B cell (primary cell): ENCODE data around the gene MED27. TPM values are rescaled to one million over a fixed set of nuclear protein-coding genes. Genes with fewer than 3 reads are reported as not detected.

ENCODE experiments used
- ATAC-seq: fragments of 200-7000 bp; cut with Tn5 transposase; one replicate; pipeline ENCODE4 v1.10.0; 2021; ENCODE audit warnings: low read depth, mild to moderate bottlenecking, moderate number of reproducible peaks, moderate library complexity
- CTCF ChIA-PET: fragments of 350-600 bp; sonication (Branson Sonifier 250); formaldehyde crosslinking; loops from one replicate; lab custom pipeline; 2021; ENCODE audit warnings: antibody characterized with exemption, inconsistent platforms; lab: Charles Lee
- POLR2A ChIA-PET: fragments of 350-600 bp; sonication (Branson Sonifier 250); formaldehyde crosslinking; loops from one replicate; lab custom pipeline; 2021; ENCODE audit warnings: antibody characterized with exemption; lab: Charles Lee
- DNase-seq: peaks from one replicate; pipeline ENCODE4 v3.0.0; 2013
- H2AFZ ChIP-seq: 2 replicates; pipeline ENCODE4 v1.6.1; 2012; ENCODE audit warnings: mild to moderate bottlenecking, low read depth, low read length; ENCODE audit not compliant: insufficient read depth, poor library complexity, severe bottlenecking
- H3K27ac ChIP-seq, 2 donors: 1 replicate in 1 of 2; 2 replicates in 1 of 2; pipeline ENCODE4 v1.5.1; 2012 to 2013; ENCODE audit warnings: low read length in 2 of 2, mild to moderate bottlenecking in 2 of 2, moderate library complexity in 1 of 2
- H3K27me3 ChIP-seq, 4 experiments: fragments of 200-600 bp in 1 of 4; sonication (generic) in 1 of 4; replicated peaks in 1 of 4; 1 replicate in 2 of 4; 2 replicates in 2 of 4; pipeline versions ENCODE4 v1.6.1 to v1.7.0; 2013 to 2016; ENCODE audit warnings: low read length in 3 of 4, mild to moderate bottlenecking in 2 of 4, mixed read lengths in 1 of 4, moderate library complexity in 1 of 4; ENCODE audit not compliant: insufficient read depth in 4 of 4, control insufficient read depth in 3 of 4; ENCODE audit errors: control extremely low read depth in 1 of 4
- H3K36me3 ChIP-seq, 2 experiments: replicated peaks in 1 of 2; 1 replicate in 1 of 2; 2 replicates in 1 of 2; pipeline versions ENCODE4 v1.6.1 to v1.7.1; 2013; ENCODE audit warnings: low read length in 1 of 2; ENCODE audit not compliant: insufficient read depth in 2 of 2, control insufficient read depth in 1 of 2; ENCODE audit errors: control extremely low read depth in 1 of 2, extremely low read depth in 1 of 2
- H3K4me1 ChIP-seq, 2 donors: fragments of 200-600 bp in 1 of 2; sonication (generic) in 1 of 2; 1 replicate in 1 of 2; 2 replicates in 1 of 2; pipeline versions ENCODE4 v1.5.1 to v1.6.1; 2013 to 2017; ENCODE audit warnings: low read length in 2 of 2; ENCODE audit not compliant: control insufficient read depth in 2 of 2, insufficient read depth in 2 of 2
- H3K4me2 ChIP-seq: replicated peaks from 2 replicates; pipeline ENCODE3; 2012; ENCODE audit warnings: mild to moderate bottlenecking, low read depth, low read length; ENCODE audit not compliant: poor library complexity, severe bottlenecking
- H3K4me3 ChIP-seq, 5 experiments: fragments of 200-600 bp in 1 of 5; sonication (generic) in 1 of 5; 1 replicate in 3 of 5; 2 replicates in 2 of 5; pipeline versions ENCODE4 v1.5.1 to v1.7.0; 2011 to 2016; ENCODE audit warnings: low read length in 4 of 5, mild to moderate bottlenecking in 4 of 5, low read depth in 2 of 5, control low read depth in 1 of 5, moderate library complexity in 1 of 5; ENCODE audit not compliant: insufficient read depth in 1 of 5; ENCODE audit errors: control extremely low read depth in 1 of 5, extremely low read depth in 1 of 5
- H3K79me2 ChIP-seq: fragments of 200-600 bp; sonication (generic); one replicate; pipeline ENCODE4 v1.6.0; 2016; ENCODE audit warnings: low read length; ENCODE audit not compliant: control insufficient read depth, insufficient read depth
- H3K9ac ChIP-seq: fragments of 200-600 bp; sonication (generic); 2 replicates; pipeline ENCODE4 v1.6.1; 2017; ENCODE audit warnings: mild to moderate bottlenecking, low read length, moderate library complexity
- H3K9me3 ChIP-seq, 3 donors: one replicate each; pipeline versions ENCODE4 v1.6.1 to v1.7.1; 2013; ENCODE audit warnings: low read length in 2 of 3; ENCODE audit not compliant: control insufficient read depth in 2 of 3, insufficient read depth in 1 of 3; ENCODE audit errors: control extremely low read depth in 1 of 3
- H4K20me1 ChIP-seq: 2 replicates; pipeline ENCODE4 v1.6.0; 2012; ENCODE audit warnings: mild to moderate bottlenecking, low read length; ENCODE audit not compliant: insufficient read depth, control insufficient read depth, poor library complexity, severe bottlenecking
- H3K27ac Mint-ChIP-seq: one replicate; pipeline ENCODE4 v1.8.0; 2021; ENCODE audit warnings: mixed read lengths
- H3K27me3 Mint-ChIP-seq: one replicate; pipeline ENCODE4 v1.8.0; 2021; ENCODE audit warnings: mixed read lengths
- H3K4me1 Mint-ChIP-seq: one replicate; pipeline ENCODE4 v1.8.0; 2021; ENCODE audit warnings: mixed read lengths
- H3K4me3 Mint-ChIP-seq: one replicate; pipeline ENCODE4 v1.8.0; 2021; ENCODE audit warnings: mixed read lengths
- H3K9me3 Mint-ChIP-seq: one replicate; pipeline ENCODE4 v1.8.0; 2022; ENCODE audit warnings: mixed read lengths; ENCODE audit not compliant: insufficient read depth
- EZH2 ChIP-seq: IDR thresholded peaks from 2 replicates; pipeline ENCODE4 v1.6.1; 2012; ENCODE audit warnings: borderline replicate concordance, low read depth, mild to moderate bottlenecking, moderate library complexity, low read length; ENCODE audit not compliant: insufficient read depth, poor library complexity, severe bottlenecking
- WGBS: methylation state at CpG from one replicate; pipeline ENCODE4 v1.1.5; 2013; ENCODE audit warnings: missing lambda C conversion rate; ENCODE audit not compliant: insufficient coverage; 5-methylcytosine and 5-hydroxymethylcytosine counted together
- intact Hi-C: fragments of 100-400 bp; cut with micrococcal nuclease; formaldehyde crosslinking; loops from one replicate; pipeline ENCODE4 v1.10.0; 2022
- polyA plus RNA-seq: library from polyadenylated mRNA; depleted of rRNA; stranded (reverse); fragments of >200 nt; gene quantifications from 2 replicates; pipeline ENCODE4 v1.2.3, GENCODE V29; 2012
- total RNA-seq, 2 donors: library from RNA; stranded (reverse); fragments of 120-200 nt in 1 of 2; gene quantifications; 1 replicate in 1 of 2; 2 replicates in 1 of 2; pipeline versions ENCODE4 v1.2.3 to v1.2.4, GENCODE V29; 2013 to 2022
- TF ChIP-seq, protein P1 (sequence below): fragments of 200-600 bp; IDR thresholded peaks from one replicate; pipeline ENCODE4 v1.8.0; 2022; ENCODE audit warnings: antibody characterized with exemption, mild to moderate bottlenecking

MED27 gene
- total and polyA plus RNA-seq, 2 donors (not counting 1 experiment from before 2014, with no cell fraction given) = 17.4 to 17.7 TPM

DNA sequence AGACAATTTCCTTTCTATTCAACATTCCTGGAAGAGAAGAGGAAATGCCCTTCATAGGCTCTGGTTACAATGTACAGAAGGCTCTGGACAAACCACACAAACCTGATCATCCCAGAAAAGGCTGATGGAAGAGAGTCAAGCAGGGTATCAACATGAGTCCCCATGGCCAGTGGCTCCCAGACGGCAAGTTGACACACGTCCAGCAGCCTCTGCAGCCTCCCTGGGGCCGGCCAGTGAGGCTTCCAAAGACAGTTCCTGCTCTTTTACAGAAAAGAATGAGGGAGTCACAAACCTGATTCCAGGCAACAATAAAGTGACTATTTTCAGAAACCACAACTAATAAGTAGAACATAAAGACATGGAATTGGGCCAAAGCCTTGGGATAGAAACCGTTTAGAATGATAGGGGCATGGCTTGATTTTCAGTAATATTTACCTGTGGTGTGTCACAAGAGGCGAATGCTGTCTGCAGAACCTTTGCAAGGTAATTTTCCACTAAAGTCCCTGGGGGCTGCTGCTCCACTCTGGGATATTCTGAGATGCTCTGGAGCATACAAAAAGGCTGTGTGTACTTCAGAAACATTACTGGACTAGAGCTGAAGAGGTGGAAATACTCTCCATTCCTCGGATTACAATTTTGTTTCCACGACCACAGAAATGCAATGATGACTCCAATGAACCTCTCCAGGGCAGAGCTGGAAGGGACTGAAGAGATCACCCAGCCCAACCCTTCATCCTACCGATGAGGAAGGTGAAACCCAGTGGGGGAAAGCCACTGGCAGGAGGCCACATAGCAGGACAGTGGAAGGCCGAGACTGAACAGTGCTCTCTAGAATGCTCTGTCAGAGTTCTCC, 10.4 kb downstream of the MED27 start:
- H2AFZ ChIP-seq = no peak overlapping the region
- ChIA-PET POLR2A (no interaction called here), CTCF (no interaction called here)
- TF ChIP-seq, protein P1, sequence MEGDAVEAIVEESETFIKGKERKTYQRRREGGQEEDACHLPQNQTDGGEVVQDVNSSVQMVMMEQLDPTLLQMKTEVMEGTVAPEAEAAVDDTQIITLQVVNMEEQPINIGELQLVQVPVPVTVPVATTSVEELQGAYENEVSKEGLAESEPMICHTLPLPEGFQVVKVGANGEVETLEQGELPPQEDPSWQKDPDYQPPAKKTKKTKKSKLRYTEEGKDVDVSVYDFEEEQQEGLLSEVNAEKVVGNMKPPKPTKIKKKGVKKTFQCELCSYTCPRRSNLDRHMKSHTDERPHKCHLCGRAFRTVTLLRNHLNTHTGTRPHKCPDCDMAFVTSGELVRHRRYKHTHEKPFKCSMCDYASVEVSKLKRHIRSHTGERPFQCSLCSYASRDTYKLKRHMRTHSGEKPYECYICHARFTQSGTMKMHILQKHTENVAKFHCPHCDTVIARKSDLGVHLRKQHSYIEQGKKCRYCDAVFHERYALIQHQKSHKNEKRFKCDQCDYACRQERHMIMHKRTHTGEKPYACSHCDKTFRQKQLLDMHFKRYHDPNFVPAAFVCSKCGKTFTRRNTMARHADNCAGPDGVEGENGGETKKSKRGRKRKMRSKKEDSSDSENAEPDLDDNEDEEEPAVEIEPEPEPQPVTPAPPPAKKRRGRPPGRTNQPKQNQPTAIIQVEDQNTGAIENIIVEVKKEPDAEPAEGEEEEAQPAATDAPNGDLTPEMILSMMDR = no peak
- no peak for TF ChIP-seq EZH2
- no peaks in the 10 kb centered on the region for H3K9me3 ChIP-seq
- intact Hi-C loops = no loop called here
- H3K4me3 ChIP-seq = no peak overlapping the region
- H3K27me3 ChIP-seq = no peaks in the 10 kb centered on the region
- H3K27ac ChIP-seq = no peak overlapping the region
- peaks cover 41% of the 10 kb centered on the region for H4K20me1 ChIP-seq
- H3K79me2 ChIP-seq = peaks cover 90% of the 10 kb centered on the region
- peaks cover 0 to 26% of the 10 kb centered on the region in 2 experiments for H3K36me3 ChIP-seq
- H3K9ac ChIP-seq = no peak overlapping the region
- Mint-ChIP-seq H3K4me1 (peaks cover 8% of the 10 kb centered on the region), H3K4me3 (no peak overlapping the region), H3K27ac (no peak overlapping the region), H3K27me3 (no peaks in the 10 kb centered on the region), H3K9me3 (no peaks in the 10 kb centered on the region)
- ATAC-seq (no peak), DNase-seq (no peak)
- no peaks in the 10 kb centered on the region for H3K4me1 ChIP-seq
- 91% methylated on average over 6 of the region's 9 CpGs for WGBS
- H3K4me2 ChIP-seq = no peak overlapping the region

DNA sequence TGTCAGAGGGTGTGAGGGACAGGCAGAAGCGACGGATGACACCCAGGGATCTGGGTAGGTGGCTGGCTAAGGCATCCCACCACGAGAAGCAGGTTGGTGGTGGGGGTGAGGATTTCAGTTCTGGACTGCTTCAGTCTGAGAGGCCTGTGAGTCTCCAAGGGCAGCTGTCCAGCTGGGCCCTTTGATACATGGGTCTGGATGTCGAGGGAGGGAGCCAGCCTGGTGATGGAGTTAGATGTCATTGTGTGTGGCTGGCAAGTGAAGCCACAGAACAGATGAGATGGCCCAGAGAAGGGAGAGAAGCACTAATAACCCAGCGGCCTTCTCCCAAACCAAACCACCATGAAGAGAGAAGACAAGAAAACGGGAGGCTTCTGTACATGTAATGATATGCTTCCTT, 11.1 kb downstream of the MED27 start:
- H3K36me3 ChIP-seq = peaks cover 0 to 27% of the 10 kb centered on the region in 2 experiments
- no peak overlapping the region for H2AFZ ChIP-seq
- H3K27me3 ChIP-seq = no peaks in the 10 kb centered on the region
- H4K20me1 ChIP-seq = peaks cover 47% of the 10 kb centered on the region
- H3K9ac ChIP-seq = no peak overlapping the region
- TF ChIP-seq EZH2 = no peak
- TF ChIP-seq, protein P1 = no peak
- Mint-ChIP-seq H3K27me3 (no peaks in the 10 kb centered on the region), H3K4me1 (peaks cover 8% of the 10 kb centered on the region), H3K9me3 (no peaks in the 10 kb centered on the region), H3K27ac (no peak overlapping the region), H3K4me3 (no peak overlapping the region)
- no peak overlapping the region for H3K27ac ChIP-seq
- peaks cover 93% of the 10 kb centered on the region for H3K79me2 ChIP-seq
- no peak overlapping the region for H3K4me2 ChIP-seq
- ChIA-PET CTCF (no interaction called here), POLR2A (no interaction called here)
- no peaks in the 10 kb centered on the region for H3K9me3 ChIP-seq
- DNase-seq (no peak), ATAC-seq (no peak)
- WGBS = 100% methylated on average over 3 of the region's 6 CpGs
- intact Hi-C loops = no loop called here
- H3K4me3 ChIP-seq = no peak overlapping the region
- H3K4me1 ChIP-seq = no peaks in the 10 kb centered on the region
